Thyroid gland (tissue), 4 donors: Measurements from ENCODE around the gene ZNF219.

ENCODE experiments used
- POLR2A ChIP-seq, 2 donors: fragments of 450-650 bp; IDR thresholded peaks; one replicate each; pipeline ENCODE4 v1.6.1; 2017; ENCODE audit warnings: antibody characterized with exemption in 2 of 2, mild to moderate bottlenecking in 2 of 2, moderate library complexity in 1 of 2
- TF ChIP-seq, protein P1 (sequence below), 6 experiments: fragments of 200-600 bp in 3 of 6; fragments of 450-650 bp in 3 of 6; sonication (generic) in 3 of 6; IDR thresholded peaks; one replicate each; pipeline ENCODE4 v1.5.1; 2016 to 2019; ENCODE audit warnings: antibody characterized with exemption in 6 of 6, mild to moderate bottlenecking in 2 of 6, inconsistent platforms in 1 of 6, moderate library complexity in 1 of 6

DNA sequence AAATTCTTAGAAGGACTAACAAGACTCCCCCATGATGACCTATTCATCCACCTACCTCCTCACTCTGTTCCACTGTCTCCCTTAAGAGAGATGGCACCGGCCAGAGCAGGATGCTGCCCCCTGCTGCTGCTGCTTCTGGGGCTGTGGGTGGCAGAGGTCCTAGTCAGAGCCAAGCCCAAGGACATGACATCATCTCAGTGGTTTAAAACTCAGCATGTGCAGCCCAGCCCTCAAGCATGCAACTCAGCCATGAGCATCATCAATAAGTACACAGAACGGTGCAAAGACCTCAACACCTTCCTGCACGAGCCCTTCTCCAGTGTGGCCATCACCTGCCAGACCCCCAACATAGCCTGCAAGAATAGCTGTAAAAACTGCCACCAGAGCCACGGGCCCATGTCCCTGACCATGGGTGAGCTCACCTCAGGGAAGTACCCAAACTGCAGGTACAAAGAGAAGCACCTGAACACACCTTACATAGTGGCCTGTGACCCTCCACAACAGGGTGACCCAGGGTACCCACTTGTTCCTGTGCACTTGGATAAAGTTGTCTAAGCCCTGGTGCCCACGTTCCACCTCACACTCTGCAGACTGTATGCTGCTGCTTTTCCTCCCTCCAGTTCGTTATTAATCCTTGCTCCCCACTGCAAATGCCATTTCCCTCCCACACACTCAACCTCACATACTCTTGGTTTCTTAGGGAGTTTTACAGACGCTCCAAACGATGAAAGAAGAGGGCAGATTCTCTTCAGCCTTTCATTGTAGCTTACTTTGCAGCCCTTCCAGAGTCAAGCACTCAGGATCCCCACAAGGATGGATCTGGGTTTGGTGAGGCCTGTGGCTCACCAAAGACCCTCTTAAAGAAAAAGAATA lies 40.4 kb downstream of the ZNF219 start, which contains the start of gene RNASE8:
- TF ChIP-seq, protein P1, sequence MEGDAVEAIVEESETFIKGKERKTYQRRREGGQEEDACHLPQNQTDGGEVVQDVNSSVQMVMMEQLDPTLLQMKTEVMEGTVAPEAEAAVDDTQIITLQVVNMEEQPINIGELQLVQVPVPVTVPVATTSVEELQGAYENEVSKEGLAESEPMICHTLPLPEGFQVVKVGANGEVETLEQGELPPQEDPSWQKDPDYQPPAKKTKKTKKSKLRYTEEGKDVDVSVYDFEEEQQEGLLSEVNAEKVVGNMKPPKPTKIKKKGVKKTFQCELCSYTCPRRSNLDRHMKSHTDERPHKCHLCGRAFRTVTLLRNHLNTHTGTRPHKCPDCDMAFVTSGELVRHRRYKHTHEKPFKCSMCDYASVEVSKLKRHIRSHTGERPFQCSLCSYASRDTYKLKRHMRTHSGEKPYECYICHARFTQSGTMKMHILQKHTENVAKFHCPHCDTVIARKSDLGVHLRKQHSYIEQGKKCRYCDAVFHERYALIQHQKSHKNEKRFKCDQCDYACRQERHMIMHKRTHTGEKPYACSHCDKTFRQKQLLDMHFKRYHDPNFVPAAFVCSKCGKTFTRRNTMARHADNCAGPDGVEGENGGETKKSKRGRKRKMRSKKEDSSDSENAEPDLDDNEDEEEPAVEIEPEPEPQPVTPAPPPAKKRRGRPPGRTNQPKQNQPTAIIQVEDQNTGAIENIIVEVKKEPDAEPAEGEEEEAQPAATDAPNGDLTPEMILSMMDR (IDR thresholded peaks at IDR 0.05), result no peak
- no peak for TF ChIP-seq POLR2A (IDR thresholded peaks at IDR 0.05)
